AG09309 (cell line): ENCODE data around the gene CCDC87.

ENCODE experiments used
- DNase-seq: peaks from one replicate; pipeline ENCODE4 v3.0.0-alpha.2; 2010; ENCODE audit warnings: low read depth
- H3K4me3 ChIP-seq: 2 replicates; pipeline ENCODE4 v1.5.1; 2011; ENCODE audit warnings: mild to moderate bottlenecking, low read depth, low read length, moderate library complexity; ENCODE audit not compliant: control insufficient read depth
- TF ChIP-seq, protein P1 (sequence below): IDR thresholded peaks from 2 replicates; pipeline ENCODE4 v1.5.1; 2011; ENCODE audit warnings: mild to moderate bottlenecking, low read depth, low read length, inconsistent platforms; ENCODE audit not compliant: insufficient read depth, control insufficient read depth; ENCODE audit errors: missing control alignments

Gene CCDC87

DNA sequence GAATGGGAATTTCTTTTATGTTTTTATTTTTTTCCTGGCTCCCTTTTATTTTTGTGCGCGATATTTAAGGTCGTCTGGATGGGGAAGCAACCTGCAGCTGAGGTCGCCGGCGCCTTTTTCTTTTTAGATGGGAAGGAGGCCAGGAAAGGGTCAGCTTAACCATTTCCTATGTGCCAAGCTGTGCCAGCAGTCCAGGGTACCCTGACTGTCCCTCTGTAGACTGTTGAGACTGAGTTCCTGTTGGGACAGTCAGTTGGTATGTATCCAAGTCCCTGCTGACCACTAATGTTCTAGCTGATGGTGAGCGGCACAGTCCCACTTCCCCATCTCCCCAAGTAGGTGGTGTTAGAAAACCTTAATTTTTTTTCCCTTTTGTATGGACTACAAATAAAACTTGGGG lies 34.1 kb upstream of the CCDC87 start:
- TF ChIP-seq, protein P1, sequence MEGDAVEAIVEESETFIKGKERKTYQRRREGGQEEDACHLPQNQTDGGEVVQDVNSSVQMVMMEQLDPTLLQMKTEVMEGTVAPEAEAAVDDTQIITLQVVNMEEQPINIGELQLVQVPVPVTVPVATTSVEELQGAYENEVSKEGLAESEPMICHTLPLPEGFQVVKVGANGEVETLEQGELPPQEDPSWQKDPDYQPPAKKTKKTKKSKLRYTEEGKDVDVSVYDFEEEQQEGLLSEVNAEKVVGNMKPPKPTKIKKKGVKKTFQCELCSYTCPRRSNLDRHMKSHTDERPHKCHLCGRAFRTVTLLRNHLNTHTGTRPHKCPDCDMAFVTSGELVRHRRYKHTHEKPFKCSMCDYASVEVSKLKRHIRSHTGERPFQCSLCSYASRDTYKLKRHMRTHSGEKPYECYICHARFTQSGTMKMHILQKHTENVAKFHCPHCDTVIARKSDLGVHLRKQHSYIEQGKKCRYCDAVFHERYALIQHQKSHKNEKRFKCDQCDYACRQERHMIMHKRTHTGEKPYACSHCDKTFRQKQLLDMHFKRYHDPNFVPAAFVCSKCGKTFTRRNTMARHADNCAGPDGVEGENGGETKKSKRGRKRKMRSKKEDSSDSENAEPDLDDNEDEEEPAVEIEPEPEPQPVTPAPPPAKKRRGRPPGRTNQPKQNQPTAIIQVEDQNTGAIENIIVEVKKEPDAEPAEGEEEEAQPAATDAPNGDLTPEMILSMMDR = no peak
- no peak for DNase-seq
- H3K4me3 ChIP-seq = no peak overlapping the region

DNA sequence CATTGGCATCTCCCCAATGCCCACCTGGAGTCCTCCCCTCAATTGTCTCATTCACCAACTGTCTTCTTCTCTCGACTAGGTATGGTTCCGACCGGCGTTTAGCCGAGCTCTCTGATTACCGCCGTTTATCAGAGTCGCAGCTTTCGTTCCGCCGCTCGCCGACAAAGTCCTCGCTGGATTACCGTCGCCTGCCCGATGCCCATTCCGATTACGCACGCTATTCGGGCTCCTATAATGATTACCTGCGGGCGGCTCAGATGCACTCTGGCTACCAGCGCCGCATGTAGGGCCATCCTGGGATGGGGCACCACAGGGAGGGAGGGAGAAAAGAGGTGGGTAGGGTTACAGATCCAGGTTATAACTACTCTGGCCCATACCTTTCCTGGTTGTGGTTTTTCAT lies 33.5 kb upstream of the CCDC87 start:
- TF ChIP-seq, protein P1 = no peak
- DNase-seq = no peak

DNA sequence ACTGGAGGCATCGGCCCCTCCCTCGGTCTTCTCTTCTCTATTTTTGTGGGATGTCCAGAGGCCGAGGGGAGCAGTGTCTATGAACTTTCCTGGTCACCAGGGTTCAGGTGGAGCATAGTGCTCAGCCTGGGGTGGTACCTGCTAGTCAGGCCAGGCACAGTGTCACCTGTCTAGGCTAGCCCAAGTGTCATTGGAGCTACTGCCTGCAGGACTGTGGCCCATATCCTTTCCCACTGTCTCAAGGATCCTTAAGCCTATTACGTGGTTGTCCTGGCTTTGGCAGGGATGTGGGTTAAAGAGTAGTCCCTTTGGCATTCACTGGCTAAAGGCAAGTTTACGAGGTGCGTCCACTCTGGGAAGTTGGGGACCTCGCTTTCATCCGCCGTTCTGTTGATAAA lies 32.9 kb upstream of the CCDC87 start:
- no peak overlapping the region for H3K4me3 ChIP-seq
- TF ChIP-seq, protein P1 = no peak
- DNase-seq = no peak

More for the DNA sequence above, 33.5 kb upstream of the CCDC87 start:
- no peak overlapping the region for H3K4me3 ChIP-seq

DNA sequence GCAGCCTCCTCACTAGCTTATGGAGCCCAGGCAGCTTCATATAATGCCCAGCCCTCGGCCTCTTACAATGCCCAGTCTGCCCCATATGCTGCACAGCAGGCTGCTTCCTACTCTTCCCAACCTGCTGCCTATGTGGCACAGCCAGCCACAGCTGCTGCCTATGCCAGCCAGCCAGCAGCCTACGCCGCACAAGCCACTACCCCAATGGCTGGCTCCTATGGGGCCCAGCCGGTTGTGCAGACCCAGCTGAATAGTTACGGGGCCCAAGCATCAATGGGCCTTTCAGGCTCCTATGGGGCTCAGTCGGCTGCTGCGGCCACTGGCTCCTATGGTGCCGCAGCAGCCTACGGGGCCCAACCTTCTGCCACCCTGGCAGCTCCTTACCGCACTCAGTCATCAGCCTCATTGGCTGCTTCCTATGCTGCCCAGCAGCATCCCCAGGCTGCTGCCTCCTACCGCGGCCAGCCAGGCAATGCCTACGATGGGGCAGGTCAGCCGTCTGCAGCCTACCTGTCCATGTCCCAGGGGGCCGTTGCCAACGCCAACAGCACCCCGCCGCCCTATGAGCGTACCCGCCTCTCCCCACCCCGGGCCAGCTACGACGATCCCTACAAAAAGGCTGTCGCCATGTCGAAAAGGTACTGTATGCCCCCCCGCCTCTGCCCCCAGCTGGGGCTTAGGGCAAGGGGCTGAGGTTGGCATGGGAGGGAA lies 32.3 kb upstream of the CCDC87 start:
- TF ChIP-seq, protein P1 = no peak
- no peak overlapping the region for H3K4me3 ChIP-seq
- no peak for DNase-seq

DNA sequence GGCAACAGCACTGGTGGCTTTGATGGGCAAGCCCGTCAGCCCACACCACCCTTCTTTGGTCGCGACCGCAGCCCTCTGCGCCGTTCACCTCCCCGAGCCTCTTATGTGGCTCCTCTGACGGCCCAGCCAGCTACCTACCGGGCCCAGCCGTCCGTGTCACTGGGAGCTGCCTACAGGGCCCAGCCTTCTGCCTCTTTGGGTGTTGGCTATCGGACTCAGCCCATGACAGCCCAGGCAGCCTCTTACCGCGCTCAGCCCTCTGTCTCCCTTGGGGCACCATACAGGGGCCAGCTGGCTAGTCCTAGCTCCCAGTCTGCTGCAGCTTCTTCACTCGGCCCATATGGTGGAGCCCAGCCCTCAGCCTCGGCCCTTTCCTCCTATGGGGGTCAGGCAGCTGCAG lies 31.6 kb upstream of the CCDC87 start:
- no peak overlapping the region for H3K4me3 ChIP-seq
- no peak for DNase-seq
- TF ChIP-seq, protein P1 = no peak

DNA sequence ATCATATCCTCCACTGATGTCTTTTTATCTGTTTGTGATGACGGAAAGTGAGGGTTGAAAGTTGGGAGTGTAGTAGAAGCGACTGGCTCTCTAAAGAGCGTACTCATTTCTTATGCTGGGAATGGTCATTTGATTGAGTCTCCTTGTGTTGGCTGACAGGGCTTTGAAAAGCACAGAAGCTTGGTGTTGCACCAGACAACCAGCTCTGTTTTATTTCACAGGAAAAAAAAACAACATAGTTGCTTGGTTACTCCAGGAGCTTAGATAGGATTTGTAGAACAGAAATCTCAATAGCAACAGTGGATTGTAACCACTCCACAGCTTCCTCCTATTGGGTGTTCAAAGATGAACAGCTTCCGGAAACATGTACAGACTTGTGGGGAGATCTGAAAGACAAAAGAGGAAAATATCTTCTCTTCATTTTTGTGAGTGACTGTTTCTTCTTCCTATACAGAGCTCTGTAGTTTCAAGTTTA lies 26.3 kb upstream of the CCDC87 start:
- H3K4me3 ChIP-seq = peak overlapping the region; percentile 88
- TF ChIP-seq, protein P1 = no peak
- no peak for DNase-seq

DNA sequence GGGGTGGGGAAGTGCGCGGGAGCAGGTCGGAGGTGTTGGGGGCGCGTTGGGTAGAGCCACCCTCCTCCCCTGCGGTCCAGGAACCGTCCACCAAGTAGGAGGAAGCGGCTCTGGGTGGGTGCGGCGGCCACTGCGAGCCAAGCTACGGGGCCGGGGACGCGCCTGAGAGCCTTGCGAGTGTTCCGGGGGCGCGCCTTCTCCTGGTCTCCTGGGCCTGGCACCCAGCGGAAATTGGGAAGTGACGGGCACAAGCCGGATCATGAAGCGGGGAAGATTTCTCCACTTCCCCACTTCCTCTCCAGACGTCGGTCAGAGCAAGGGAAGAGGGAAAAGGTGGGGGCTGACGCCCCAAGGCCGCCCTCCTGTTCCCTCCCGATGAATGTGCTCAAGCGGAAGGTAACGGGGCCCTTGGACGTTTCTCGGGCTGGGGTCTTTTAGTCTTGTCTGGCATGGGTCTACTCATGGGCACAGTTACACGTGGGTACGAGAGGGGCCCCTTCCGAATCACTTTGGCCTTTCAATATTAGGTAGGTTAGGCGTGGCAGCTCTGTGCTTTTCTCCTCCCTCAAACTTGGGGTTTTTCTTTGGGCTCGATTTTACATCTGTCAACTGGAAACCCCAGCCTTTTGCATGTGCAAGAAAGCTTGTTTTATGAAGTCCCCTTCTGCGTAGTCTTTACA lies 24.4 kb upstream of the CCDC87 start:
- DNase-seq = no peak

More for the DNA sequence above, 24.4 kb upstream of the CCDC87 start:
- peak overlapping the region; percentile 88 for H3K4me3 ChIP-seq
- TF ChIP-seq, protein P1 = no peak
